Activated naive CD4-positive, alpha-beta T cell treated with anti-CD3 and anti-CD28 coated beads, Interleukin-2, amount 50 U/mL, for 72 hours (primary cell): ENCODE data around the gene SPATA3. TPM values are rescaled to one million over a fixed set of nuclear protein-coding genes. Genes with fewer than 3 reads are reported as not detected.

ENCODE experiments used
- ATAC-seq, 2 donors: fragments of 150-1000 bp; cut with Tn5 transposase; 2 replicates each; pipeline ENCODE4 v1.10.0; 2021; ENCODE audit warnings: mild to moderate bottlenecking in 2 of 2, moderate library complexity in 2 of 2
- DNase-seq, 2 donors: peaks; one replicate each; pipeline ENCODE4 v3.0.0; 2021 to 2022; ENCODE audit warnings: low spot score in 2 of 2
- H3K27ac Mint-ChIP-seq, 2 donors: one replicate each; pipeline ENCODE4 v1.8.0; 2022; ENCODE audit warnings: mild to moderate bottlenecking in 2 of 2, mixed read lengths in 2 of 2
- H3K36me3 Mint-ChIP-seq, 2 donors: one replicate each; pipeline ENCODE4 v1.8.0; 2022; ENCODE audit warnings: mixed read lengths in 2 of 2
- H3K9me3 Mint-ChIP-seq, 2 donors: one replicate each; pipeline ENCODE4 v1.8.0; 2022; ENCODE audit warnings: mixed read lengths in 2 of 2
- total RNA-seq, 2 donors: library from RNA; stranded (reverse); gene quantifications; one replicate each; pipeline ENCODE4 v1.2.3, GENCODE V29; 2022

The SPATA3 gene
- 1 to 10 TPM in 1 of 2 donors, under 1 TPM in 1; 0.84 to 2.9 TPM for total RNA-seq

GRCh38 chr2:230995821-230996220 is at the start of gene SPATA3:
SPATA3 (plus strand) TSS chr2:230996121; CDS start chr2:230996234, 113 bp downstream.
- Mint-ChIP-seq H3K9me3 (peaks cover 4 to 7% of the 10 kb centered on the region in 2 donors), H3K36me3 (peaks cover 0 to 9% of the 10 kb centered on the region in 2 donors), H3K27ac (no peak within 1 kb of the TSS)
- no peak for DNase-seq
- ATAC-seq, result no peak

- ATAC-seq (peak in 1 of 2 donors; percentile 7), DNase-seq (no peak)
- H3K36me3 Mint-ChIP-seq, result no peaks in the 10 kb centered on the region
- H3K9me3 Mint-ChIP-seq, result no peaks in the 10 kb centered on the region
- H3K27ac Mint-ChIP-seq, result peak overlapping the region in 1 of 2 donors; percentile 92
Observed at GRCh38 chr2:230946429-230947234, 49.3 kb upstream of the SPATA3 start.

DNA sequence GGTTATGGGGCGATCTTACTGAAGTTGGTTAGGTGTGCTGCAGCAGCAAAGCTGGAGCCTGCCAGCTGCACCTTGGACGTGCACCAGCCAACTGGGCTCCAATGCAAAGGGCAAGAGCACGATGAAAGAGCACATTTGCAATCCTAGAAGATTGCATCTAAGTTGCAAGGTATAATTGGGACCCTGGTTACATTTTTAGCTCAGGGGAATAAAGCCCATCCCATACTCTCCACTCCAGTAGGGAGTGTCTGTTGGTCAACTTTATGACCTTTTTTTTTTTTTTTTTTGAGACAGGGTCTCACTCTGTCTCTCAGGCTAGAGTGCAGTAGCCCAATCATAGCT is 48.7 kb upstream of the SPATA3 start:
- no peak for DNase-seq
- ATAC-seq, result no peak
- Mint-ChIP-seq H3K27ac (no peak overlapping the region), H3K36me3 (no peaks in the 10 kb centered on the region), H3K9me3 (no peaks in the 10 kb centered on the region)

- Mint-ChIP-seq H3K36me3 (no peaks in the 10 kb centered on the region), H3K27ac (no peak overlapping the region), H3K9me3 (no peaks in the 10 kb centered on the region)
- DNase-seq (no peak), ATAC-seq (no peak)
Observed at GRCh38 chr2:230947908-230948365, 48.0 kb upstream of the SPATA3 start.

DNA sequence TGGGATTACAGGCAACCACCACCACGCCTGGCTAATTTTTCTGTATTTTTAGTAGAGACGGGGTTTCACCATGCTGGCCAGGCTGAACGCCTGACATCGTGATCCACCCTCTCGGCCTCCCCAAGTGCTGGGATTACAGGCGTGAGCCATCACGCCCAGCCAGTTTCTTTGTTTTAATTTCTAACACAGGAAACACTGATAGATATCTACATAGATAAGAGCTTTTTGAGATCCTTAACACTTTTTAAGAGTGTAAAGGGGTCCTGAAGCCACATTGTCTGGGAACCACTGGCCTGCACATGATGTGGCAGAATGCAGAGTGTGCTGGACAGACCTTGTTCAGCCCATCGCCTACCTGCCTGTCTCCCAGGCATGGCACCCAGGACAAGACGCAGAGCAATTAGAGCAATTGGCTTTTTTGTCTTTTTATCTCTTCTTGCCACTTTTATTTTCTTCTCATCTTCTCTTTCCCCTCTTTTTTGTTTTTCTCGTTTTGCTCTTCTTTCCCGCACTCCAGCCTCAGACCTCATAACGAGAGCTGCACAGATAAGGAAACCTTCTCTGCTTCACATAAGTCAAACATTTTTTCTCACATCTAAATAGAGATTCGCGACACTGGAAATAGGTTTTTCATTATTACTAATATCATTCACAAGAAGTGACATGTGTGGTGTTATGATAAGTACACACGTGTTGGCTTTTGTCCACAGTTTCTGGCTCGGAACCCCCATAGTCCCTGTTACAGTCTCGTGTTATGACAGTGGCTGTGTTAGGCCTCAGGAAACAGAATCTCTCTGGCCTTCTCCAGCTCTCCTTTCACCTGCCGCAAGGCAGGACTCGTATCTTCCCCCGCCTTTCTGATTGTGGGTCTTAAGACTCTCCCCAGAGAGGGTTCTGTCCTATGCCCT is 45.7 kb upstream of the SPATA3 start:
- peak overlapping the region in 1 of 2 donors; percentile 62 for H3K27ac Mint-ChIP-seq
- DNase-seq, result no peak
- no peaks in the 10 kb centered on the region for H3K36me3 Mint-ChIP-seq
- H3K9me3 Mint-ChIP-seq, result no peaks in the 10 kb centered on the region
- ATAC-seq, result peak; percentile 14 to 80

DNA sequence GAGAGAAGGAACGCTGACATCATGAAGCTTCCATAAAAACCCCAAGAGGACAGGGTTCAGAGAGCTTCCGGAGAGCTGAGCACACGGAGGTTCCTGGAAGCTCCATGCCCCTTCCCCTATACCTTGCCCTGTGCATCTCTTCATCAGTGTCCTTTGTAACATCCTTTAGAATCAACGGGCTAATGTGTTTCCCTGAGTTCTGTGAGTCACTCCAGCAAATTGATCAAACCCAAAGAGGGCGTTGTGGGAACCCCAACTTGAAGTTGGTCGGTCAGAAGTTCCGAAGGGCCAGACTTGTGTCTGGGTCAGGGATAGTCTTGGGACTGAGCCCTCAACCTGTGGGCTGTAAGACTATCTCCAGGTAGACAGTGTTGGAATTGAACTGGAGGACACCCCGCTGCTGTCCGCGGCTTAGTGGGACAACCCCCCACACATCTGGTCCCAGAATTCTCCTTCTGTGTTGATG is 45.0 kb upstream of the SPATA3 start:
- Mint-ChIP-seq H3K36me3 (no peaks in the 10 kb centered on the region), H3K9me3 (no peaks in the 10 kb centered on the region), H3K27ac (peak overlapping the region in 1 of 2 donors; percentile 62)
- DNase-seq, result no peak
- ATAC-seq, result no peak

GRCh38 chr2:230951396-230951795 is 44.5 kb upstream of the SPATA3 start:
- Mint-ChIP-seq H3K36me3 (no peaks in the 10 kb centered on the region), H3K27ac (peak overlapping the region in 1 of 2 donors; percentile 62), H3K9me3 (no peaks in the 10 kb centered on the region)
- DNase-seq (no peak), ATAC-seq (no peak)

DNA sequence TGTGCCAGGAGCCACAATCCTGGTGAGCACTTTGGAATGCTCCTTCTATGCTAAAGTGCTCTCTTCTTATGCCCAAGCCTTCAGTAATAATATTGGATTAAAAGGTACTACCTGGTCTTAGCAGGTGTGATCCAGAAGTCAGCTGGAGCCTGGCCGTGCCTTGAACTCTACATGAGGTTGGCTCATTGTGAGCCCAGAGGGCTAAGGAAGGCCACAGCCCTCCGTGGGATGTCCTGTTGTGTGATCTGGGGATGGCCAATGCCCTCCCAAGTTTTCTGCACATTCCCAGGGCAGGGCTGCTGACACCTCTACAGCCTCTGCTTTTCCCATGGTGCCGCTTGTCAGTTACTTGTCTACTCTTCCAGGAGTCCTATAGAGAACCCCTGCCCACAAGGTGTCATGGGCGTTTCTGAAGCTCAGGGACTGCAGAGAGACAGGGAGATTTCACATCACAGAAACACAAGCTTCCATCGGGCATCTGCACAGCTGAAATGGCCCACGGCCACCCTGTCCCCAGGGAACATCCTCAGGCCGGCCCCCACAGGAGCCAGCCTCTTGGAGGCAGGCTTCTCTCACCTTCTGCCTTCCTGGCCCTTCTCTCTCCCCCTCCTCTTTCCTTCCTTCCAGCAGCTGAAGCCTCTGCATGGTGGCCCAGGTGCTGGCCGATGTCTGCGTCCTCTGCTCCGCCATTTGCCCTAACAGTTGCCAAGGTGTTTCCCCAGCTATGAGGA is 43.5 kb upstream of the SPATA3 start:
- Mint-ChIP-seq H3K36me3 (no peaks in the 10 kb centered on the region), H3K27ac (peak overlapping the region in 1 of 2 donors; percentile 20), H3K9me3 (no peaks in the 10 kb centered on the region)
- DNase-seq (no peak), ATAC-seq (no peak)

DNA sequence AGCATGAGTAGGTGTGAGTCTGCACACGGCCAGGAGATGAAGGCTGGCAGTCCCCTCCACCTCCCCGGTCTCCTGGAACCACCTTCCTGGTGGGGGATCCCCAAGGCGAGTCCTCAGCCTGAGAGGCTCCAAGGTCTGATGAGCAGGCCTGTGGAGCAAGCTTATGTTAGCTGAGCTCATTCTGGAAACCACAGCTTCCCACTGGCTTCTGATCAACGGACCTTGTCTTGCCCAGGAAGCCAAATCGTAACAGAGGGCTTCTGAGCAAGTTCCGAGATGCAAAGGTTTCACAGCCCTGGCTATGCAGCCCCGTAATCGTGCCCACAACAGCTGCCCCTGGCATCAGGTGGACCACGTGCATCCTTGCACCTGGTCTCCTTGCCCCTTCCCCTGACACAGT is 42.1 kb upstream of the SPATA3 start:
- DNase-seq (no peak), ATAC-seq (peak in 1 of 2 donors; percentile 73)
- Mint-ChIP-seq H3K36me3 (no peaks in the 10 kb centered on the region), H3K9me3 (no peaks in the 10 kb centered on the region), H3K27ac (peak overlapping the region in 1 of 2 donors; percentile 48)

DNA sequence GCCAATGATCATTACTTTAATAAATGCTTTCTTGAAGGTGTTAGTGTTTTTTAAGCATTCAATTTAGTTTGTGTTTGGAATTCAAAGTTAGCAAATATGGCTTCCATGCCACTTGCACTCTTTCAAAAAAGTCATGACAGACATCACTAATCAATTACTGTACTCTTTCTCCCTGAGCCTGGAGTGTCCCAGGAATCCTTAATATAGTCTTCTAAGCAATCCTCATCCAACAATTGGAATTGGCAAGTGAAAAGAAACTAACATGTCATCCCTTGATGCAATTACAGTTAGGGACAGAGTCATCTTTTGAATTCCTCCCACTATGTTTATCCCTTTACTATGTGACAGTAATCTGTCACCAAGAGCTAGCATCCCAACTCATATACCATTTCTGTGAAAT is 41.2 kb upstream of the SPATA3 start:
- DNase-seq (no peak), ATAC-seq (no peak)
- Mint-ChIP-seq H3K27ac (peak overlapping the region in 1 of 2 donors; percentile 48), H3K36me3 (no peaks in the 10 kb centered on the region), H3K9me3 (no peaks in the 10 kb centered on the region)

GRCh38 chr2:230955163-230955737 is 40.7 kb upstream of the SPATA3 start:
- ATAC-seq (no peak), DNase-seq (no peak)
- Mint-ChIP-seq H3K27ac (peak overlapping the region in 1 of 2 donors; percentile 48), H3K36me3 (no peaks in the 10 kb centered on the region), H3K9me3 (no peaks in the 10 kb centered on the region)

- ATAC-seq (peak; percentile 75 to 85), DNase-seq (peak in 1 of 2 donors; percentile 37)
- Mint-ChIP-seq H3K36me3 (no peaks in the 10 kb centered on the region), H3K27ac (peak overlapping the region; percentile 91 to 98), H3K9me3 (no peaks in the 10 kb centered on the region)
Observed at GRCh38 chr2:230956827-230957755, 38.8 kb upstream of the SPATA3 start.

- Mint-ChIP-seq H3K36me3 (peaks cover 4 to 6% of the 10 kb centered on the region in 2 donors), H3K27ac (peak overlapping the region; percentile 50 to 98), H3K9me3 (no peaks in the 10 kb centered on the region)
- ATAC-seq (peak in 1 of 2 donors; percentile 70), DNase-seq (no peak)
Observed at GRCh38 chr2:230957756-230958391, 38.0 kb upstream of the SPATA3 start.

GRCh38 chr2:230958820-230959756 is 36.8 kb upstream of the SPATA3 start:
- peaks cover 0 to 5% of the 10 kb centered on the region in 2 donors for H3K9me3 Mint-ChIP-seq
- H3K27ac Mint-ChIP-seq, result peak overlapping the region in 1 of 2 donors; percentile 98
- ATAC-seq, result no peak

More at GRCh38 chr2:230958820-230959756, 36.8 kb upstream of the SPATA3 start:
- DNase-seq, result no peak
- peaks cover 4 to 15% of the 10 kb centered on the region in 2 donors for H3K36me3 Mint-ChIP-seq
